WI38 (cell line): ENCODE data around the gene SPDYC.

Source experiments
- H3K4me3 ChIP-seq: 2 replicates; pipeline ENCODE4 v1.5.1; 2011; ENCODE audit warnings: low read depth, mild to moderate bottlenecking, control low read depth, low read length
- TF ChIP-seq, protein P1 (sequence below): IDR thresholded peaks from 2 replicates; pipeline ENCODE4 v1.5.1; 2012; ENCODE audit warnings: low read depth, mild to moderate bottlenecking, control low read depth, low read length

Gene SPDYC

DNA sequence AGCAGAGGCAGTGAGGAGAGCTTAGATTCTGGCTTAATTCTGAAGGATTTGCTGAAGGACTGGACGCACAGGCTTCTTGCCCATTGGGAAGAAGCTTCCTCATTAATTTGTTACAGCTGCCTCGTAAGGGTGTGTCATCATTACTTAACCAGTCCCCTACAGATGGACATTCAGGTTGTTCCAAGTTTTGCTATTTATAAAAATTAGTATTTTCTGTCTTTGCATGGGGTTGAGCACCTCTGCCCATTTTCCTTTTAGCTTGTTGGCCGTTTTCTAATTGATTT lies 49.8 kb downstream of the SPDYC start:
- no peak overlapping the region for H3K4me3 ChIP-seq
- TF ChIP-seq, protein P1, sequence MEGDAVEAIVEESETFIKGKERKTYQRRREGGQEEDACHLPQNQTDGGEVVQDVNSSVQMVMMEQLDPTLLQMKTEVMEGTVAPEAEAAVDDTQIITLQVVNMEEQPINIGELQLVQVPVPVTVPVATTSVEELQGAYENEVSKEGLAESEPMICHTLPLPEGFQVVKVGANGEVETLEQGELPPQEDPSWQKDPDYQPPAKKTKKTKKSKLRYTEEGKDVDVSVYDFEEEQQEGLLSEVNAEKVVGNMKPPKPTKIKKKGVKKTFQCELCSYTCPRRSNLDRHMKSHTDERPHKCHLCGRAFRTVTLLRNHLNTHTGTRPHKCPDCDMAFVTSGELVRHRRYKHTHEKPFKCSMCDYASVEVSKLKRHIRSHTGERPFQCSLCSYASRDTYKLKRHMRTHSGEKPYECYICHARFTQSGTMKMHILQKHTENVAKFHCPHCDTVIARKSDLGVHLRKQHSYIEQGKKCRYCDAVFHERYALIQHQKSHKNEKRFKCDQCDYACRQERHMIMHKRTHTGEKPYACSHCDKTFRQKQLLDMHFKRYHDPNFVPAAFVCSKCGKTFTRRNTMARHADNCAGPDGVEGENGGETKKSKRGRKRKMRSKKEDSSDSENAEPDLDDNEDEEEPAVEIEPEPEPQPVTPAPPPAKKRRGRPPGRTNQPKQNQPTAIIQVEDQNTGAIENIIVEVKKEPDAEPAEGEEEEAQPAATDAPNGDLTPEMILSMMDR: no peak

DNA sequence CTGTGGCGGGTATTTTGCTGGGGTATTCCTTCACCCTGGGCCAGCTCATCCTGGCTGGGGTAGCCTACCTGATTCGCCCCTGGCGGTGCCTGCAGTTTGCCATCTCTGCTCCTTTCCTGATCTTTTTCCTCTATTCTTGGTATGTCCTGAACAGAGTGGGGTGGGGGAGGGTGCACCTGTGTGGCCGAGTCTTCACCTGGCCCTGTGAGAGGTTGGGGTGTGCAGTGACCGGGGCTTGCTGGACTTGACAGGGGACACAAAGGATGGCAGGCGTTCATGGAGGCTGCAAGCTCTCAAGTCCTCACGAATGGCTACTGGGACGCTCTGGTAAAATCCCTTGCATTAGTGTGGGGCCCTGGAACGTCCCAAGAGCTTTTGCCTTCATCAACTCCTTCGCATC lies 51.0 kb downstream of the SPDYC start:
- no peak overlapping the region for H3K4me3 ChIP-seq
- TF ChIP-seq, protein P1: no peak
